Urinary bladder (tissue), 4 donors: Measurements from ENCODE around the gene SLAMF7. TPM values are rescaled to one million over a fixed set of nuclear protein-coding genes. Genes with fewer than 3 reads are reported as not detected.
"Not testable (repeated sequence)": the region's sequence is repeated elsewhere in the genome, so short reads cannot be mapped to it uniquely, and the experiment has no call there.

Source experiments
- DNase-seq: peaks from one replicate; pipeline ENCODE4 v3.0.0-alpha.2; 2015; ENCODE audit errors: extremely low spot score
- H3K27ac ChIP-seq: one replicate; pipeline ENCODE4 v1.5.1; 2013; ENCODE audit warnings: low read depth, mild to moderate bottlenecking, moderate library complexity
- H3K36me3 ChIP-seq: one replicate; pipeline ENCODE4 v1.6.1; 2013; ENCODE audit warnings: mild to moderate bottlenecking, moderate library complexity; ENCODE audit not compliant: insufficient read depth
- H3K4me1 ChIP-seq: one replicate; pipeline ENCODE4 v1.6.1; 2013; ENCODE audit warnings: mild to moderate bottlenecking, moderate library complexity; ENCODE audit not compliant: insufficient read depth
- H3K4me3 ChIP-seq: one replicate; pipeline ENCODE4 v1.5.1; 2013; ENCODE audit warnings: low read depth, low read length
- whole genome bisulfite sequencing: extraction: QIAGEN DNeasy Blood & Tissue Kit; methylation state at CpG from one replicate; pipeline ENCODE4 v1.1.7; 2013; 5-methylcytosine and 5-hydroxymethylcytosine counted together
- polyA plus RNA-seq: library from polyadenylated mRNA; stranded (reverse); fragments of 200-250 nt; gene quantifications from one replicate; pipeline ENCODE4 v1.2.3, GENCODE V29; 2013
- total RNA-seq: library from RNA; depleted of rRNA; stranded (reverse); fragments of >200 nt; gene quantifications from one replicate; pipeline ENCODE4 v1.2.3, GENCODE V29; 2014
- donor health status: healthy with polysubstance abuse.
- donor health status: healthy.

SLAMF7 gene
- total RNA-seq (1.6 TPM), polyA plus RNA-seq (1.5 TPM)

- H3K27ac ChIP-seq = no peak within 1 kb of the TSS
- DNase-seq = no peak
- 74% methylated on average over 5 of the region's 5 CpGs for WGBS
- no peaks in the 10 kb centered on the region for H3K36me3 ChIP-seq
- H3K4me3 ChIP-seq = no peak within 1 kb of the TSS
- no peaks in the 10 kb centered on the region for H3K4me1 ChIP-seq
Measured at GRCh38 chr1:160739098-160739511, at the start of gene SLAMF7. TSS of gene SLAMF7 (plus strand) at chr1:160739247. CDS start at chr1:160739302, 55 bp downstream.

GRCh38 chr1:160692390-160692789 is 46.7 kb upstream of the SLAMF7 start:
- not testable (repeated sequence) for H3K36me3 ChIP-seq, H3K4me3 ChIP-seq, DNase-seq, H3K4me1 ChIP-seq, H3K27ac ChIP-seq
- 89% methylated on average over 10 of the region's 10 CpGs for WGBS

- DNase-seq = no peak
- no peak overlapping the region for H3K27ac ChIP-seq
- no peaks in the 10 kb centered on the region for H3K4me1 ChIP-seq
- H3K4me3 ChIP-seq = no peak overlapping the region
- H3K36me3 ChIP-seq = no peaks in the 10 kb centered on the region
- WGBS = 89% methylated on average over 5 of the region's 5 CpGs
Measured at GRCh38 chr1:160702100-160702499, 36.9 kb upstream of the SLAMF7 start.

GRCh38 chr1:160704250-160704649 is 34.8 kb upstream of the SLAMF7 start:
- H3K27ac ChIP-seq = no peak overlapping the region
- H3K4me3 ChIP-seq = no peak overlapping the region
- H3K36me3 ChIP-seq = no peaks in the 10 kb centered on the region
- H3K4me1 ChIP-seq = no peaks in the 10 kb centered on the region
- 87% methylated on average over 4 of the region's 4 CpGs for WGBS
- DNase-seq = no peak

GRCh38 chr1:160705212-160705621 is 33.8 kb upstream of the SLAMF7 start:
- not testable (repeated sequence) for DNase-seq, H3K4me3 ChIP-seq, H3K4me1 ChIP-seq, H3K36me3 ChIP-seq, H3K27ac ChIP-seq
- WGBS = 84% methylated on average over 3 of the region's 3 CpGs

GRCh38 chr1:160705742-160706141 is 33.3 kb upstream of the SLAMF7 start:
- no peak overlapping the region for H3K4me3 ChIP-seq
- no peak for DNase-seq
- H3K36me3 ChIP-seq = no peaks in the 10 kb centered on the region
- H3K4me1 ChIP-seq = no peaks in the 10 kb centered on the region
- H3K27ac ChIP-seq = no peak overlapping the region

- Histone ChIP-seq H3K27ac (no peak overlapping the region), H3K36me3 (no peaks in the 10 kb centered on the region)
- WGBS = 46% methylated on average over 4 of the region's 4 CpGs
Measured at GRCh38 chr1:160706526-160707235, 32.4 kb upstream of the SLAMF7 start.

GRCh38 chr1:160707236-160708064 is 31.6 kb upstream of the SLAMF7 start:
- H3K36me3 ChIP-seq = no peaks in the 10 kb centered on the region
- 77% methylated on average over 8 of the region's 8 CpGs for WGBS
- H3K4me1 ChIP-seq = no peaks in the 10 kb centered on the region
- no peak overlapping the region for H3K27ac ChIP-seq
- no peak for DNase-seq
- no peak overlapping the region for H3K4me3 ChIP-seq

More at GRCh38 chr1:160706526-160707235, 32.4 kb upstream of the SLAMF7 start:
- no peak for DNase-seq
- Histone ChIP-seq H3K4me1 (no peaks in the 10 kb centered on the region), H3K4me3 (no peak overlapping the region)

GRCh38 chr1:160708118-160708517 is 30.9 kb upstream of the SLAMF7 start:
- Histone ChIP-seq H3K36me3 (no peaks in the 10 kb centered on the region), H3K4me1 (no peaks in the 10 kb centered on the region), H3K27ac (no peak overlapping the region), H3K4me3 (no peak overlapping the region)
- DNase-seq = no peak
- 83% methylated on average over 4 of the region's 4 CpGs for WGBS

GRCh38 chr1:160708801-160709200 is 30.2 kb upstream of the SLAMF7 start:
- 76% methylated on average over 4 of the region's 4 CpGs for WGBS
- Histone ChIP-seq H3K36me3 (no peaks in the 10 kb centered on the region), H3K4me1 (no peaks in the 10 kb centered on the region), H3K4me3 (no peak overlapping the region), H3K27ac (no peak overlapping the region)
- DNase-seq = no peak

- Histone ChIP-seq H3K4me3 (no peak overlapping the region), H3K36me3 (no peaks in the 10 kb centered on the region), H3K4me1 (no peaks in the 10 kb centered on the region), H3K27ac (no peak overlapping the region)
- no peak for DNase-seq
- WGBS = 67% methylated on average over 1 of the region's 1 CpG
Measured at GRCh38 chr1:160709715-160710114, 29.3 kb upstream of the SLAMF7 start.

GRCh38 chr1:160710517-160711252 is 28.4 kb upstream of the SLAMF7 start:
- Histone ChIP-seq H3K27ac (no peak overlapping the region), H3K4me1 (no peaks in the 10 kb centered on the region), H3K4me3 (peak overlapping the region; percentile 19), H3K36me3 (no peaks in the 10 kb centered on the region)
- WGBS = 80% methylated on average over 4 of the region's 4 CpGs
- DNase-seq = no peak

- H3K27ac ChIP-seq = no peak overlapping the region
- no peaks in the 10 kb centered on the region for H3K4me1 ChIP-seq
- WGBS = 78% methylated on average over 2 of the region's 2 CpGs
- no peaks in the 10 kb centered on the region for H3K36me3 ChIP-seq
- H3K4me3 ChIP-seq = peak overlapping the region; percentile 20
- no peak for DNase-seq
Measured at GRCh38 chr1:160711276-160711601, 27.8 kb upstream of the SLAMF7 start.
